DND-41 (cell line): Measurements from ENCODE around the gene ZFAND6.

Experiments
- ATAC-seq: fragments of 200-7000 bp; cut with Tn5 transposase; 3 replicates; pipeline ENCODE4 v1.9.1; 2021; ENCODE audit warnings: low read depth; ENCODE audit not compliant: insufficient read depth
- DNase-seq: peaks from one replicate; pipeline ENCODE4 v3.0.0-alpha.2; 2020
- H2AFZ ChIP-seq: 2 replicates; pipeline ENCODE4 v1.6.0; 2012; ENCODE audit warnings: low read depth, low read length
- H3K27ac ChIP-seq: 2 replicates; pipeline ENCODE4 v1.5.1; 2012; ENCODE audit warnings: low read length, inconsistent platforms
- H3K27me3 ChIP-seq: fragments of 200-600 bp; sonication (generic); 2 replicates; pipeline ENCODE4 v1.6.0; 2012; ENCODE audit warnings: low read length, mild to moderate bottlenecking, inconsistent platforms; ENCODE audit not compliant: insufficient read depth, poor library complexity
- H3K36me3 ChIP-seq: 2 replicates; pipeline ENCODE4 v1.5.1; 2012; ENCODE audit warnings: low read length, inconsistent platforms; ENCODE audit not compliant: insufficient read depth
- H3K4me1 ChIP-seq: 2 replicates; pipeline ENCODE4 v1.5.1; 2012; ENCODE audit warnings: mild to moderate bottlenecking, low read length; ENCODE audit not compliant: insufficient read depth
- H3K4me2 ChIP-seq: 2 replicates; pipeline ENCODE4 v1.6.0; 2012; ENCODE audit warnings: mild to moderate bottlenecking, moderate library complexity, low read length, inconsistent platforms; ENCODE audit not compliant: insufficient read depth
- H3K4me3 ChIP-seq, 2 experiments: fragments of 200-600 bp in 1 of 2; shearing (Covaris generic) in 1 of 2; 2 replicates each; pipeline ENCODE4 v1.5.1; 2012 to 2016; ENCODE audit warnings: inconsistent platforms in 2 of 2, low read length in 2 of 2, mild to moderate bottlenecking in 2 of 2, low read depth in 1 of 2, moderate library complexity in 1 of 2
- H3K79me2 ChIP-seq: 2 replicates; pipeline ENCODE4 v1.6.0; 2012; ENCODE audit warnings: low read length, inconsistent platforms; ENCODE audit not compliant: insufficient read depth
- H3K9ac ChIP-seq: 2 replicates; pipeline ENCODE4 v1.6.0; 2012; ENCODE audit warnings: low read depth, mild to moderate bottlenecking, inconsistent platforms, low read length, moderate library complexity
- H3K9me3 ChIP-seq: 2 replicates; pipeline ENCODE4 v1.5.1; 2012; ENCODE audit warnings: low read length, moderate library complexity, mild to moderate bottlenecking, inconsistent platforms; ENCODE audit not compliant: insufficient read depth, severe bottlenecking
- H4K20me1 ChIP-seq: 2 replicates; pipeline ENCODE4 v1.6.0; 2012; ENCODE audit warnings: low read length; ENCODE audit not compliant: insufficient read depth
- EZH2 ChIP-seq: IDR thresholded peaks from 3 replicates; pipeline ENCODE4 v1.6.1; 2012; ENCODE audit warnings: borderline replicate concordance, low read depth, mild to moderate bottlenecking, moderate library complexity, low read length, inconsistent platforms; ENCODE audit not compliant: severe bottlenecking
- TF ChIP-seq, protein P1 (sequence below): IDR thresholded peaks from 2 replicates; pipeline ENCODE4 v1.5.1; 2012; ENCODE audit warnings: borderline replicate concordance, low read length, moderate library complexity, mild to moderate bottlenecking; ENCODE audit not compliant: poor library complexity, severe bottlenecking; ENCODE audit errors: extremely low read depth

ZFAND6 gene

DNA sequence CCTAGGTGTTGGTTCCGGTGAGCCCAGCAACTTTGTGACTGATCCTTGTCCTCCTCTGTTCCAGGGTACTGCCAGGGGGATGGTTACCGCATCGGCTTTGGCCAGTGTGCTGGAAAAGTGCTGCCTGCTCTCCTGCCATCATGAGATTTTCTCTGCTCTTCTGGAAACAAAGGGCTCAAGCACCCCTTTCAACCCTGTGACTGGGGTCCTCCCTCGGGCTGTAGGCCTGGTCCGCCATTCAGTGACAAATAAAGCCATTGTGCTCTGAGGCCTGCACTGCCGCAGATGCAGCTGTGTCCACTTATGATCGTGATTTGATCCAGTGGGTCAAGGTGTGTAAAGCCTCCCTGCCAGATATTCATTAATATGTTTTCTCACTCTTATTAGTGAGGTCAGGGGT, 126.6 kb downstream of the ZFAND6 start:
- no peak overlapping the region for H3K9ac ChIP-seq
- H2AFZ ChIP-seq, result no peak overlapping the region
- DNase-seq (no peak), ATAC-seq (no peak)
- H3K79me2 ChIP-seq, result no peaks in the 10 kb centered on the region
- H3K27ac ChIP-seq, result no peak overlapping the region
- no peaks in the 10 kb centered on the region for H4K20me1 ChIP-seq
- TF ChIP-seq, protein P1, sequence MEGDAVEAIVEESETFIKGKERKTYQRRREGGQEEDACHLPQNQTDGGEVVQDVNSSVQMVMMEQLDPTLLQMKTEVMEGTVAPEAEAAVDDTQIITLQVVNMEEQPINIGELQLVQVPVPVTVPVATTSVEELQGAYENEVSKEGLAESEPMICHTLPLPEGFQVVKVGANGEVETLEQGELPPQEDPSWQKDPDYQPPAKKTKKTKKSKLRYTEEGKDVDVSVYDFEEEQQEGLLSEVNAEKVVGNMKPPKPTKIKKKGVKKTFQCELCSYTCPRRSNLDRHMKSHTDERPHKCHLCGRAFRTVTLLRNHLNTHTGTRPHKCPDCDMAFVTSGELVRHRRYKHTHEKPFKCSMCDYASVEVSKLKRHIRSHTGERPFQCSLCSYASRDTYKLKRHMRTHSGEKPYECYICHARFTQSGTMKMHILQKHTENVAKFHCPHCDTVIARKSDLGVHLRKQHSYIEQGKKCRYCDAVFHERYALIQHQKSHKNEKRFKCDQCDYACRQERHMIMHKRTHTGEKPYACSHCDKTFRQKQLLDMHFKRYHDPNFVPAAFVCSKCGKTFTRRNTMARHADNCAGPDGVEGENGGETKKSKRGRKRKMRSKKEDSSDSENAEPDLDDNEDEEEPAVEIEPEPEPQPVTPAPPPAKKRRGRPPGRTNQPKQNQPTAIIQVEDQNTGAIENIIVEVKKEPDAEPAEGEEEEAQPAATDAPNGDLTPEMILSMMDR, result no peak
- no peak for TF ChIP-seq EZH2
- H3K4me3 ChIP-seq, result no peak overlapping the region
- no peaks in the 10 kb centered on the region for H3K9me3 ChIP-seq
- H3K27me3 ChIP-seq, result no peaks in the 10 kb centered on the region
- H3K4me2 ChIP-seq, result no peak overlapping the region
- H3K36me3 ChIP-seq, result no peaks in the 10 kb centered on the region; the same call in 1 of the 2 replicates
- H3K4me1 ChIP-seq, result no peaks in the 10 kb centered on the region

DNA sequence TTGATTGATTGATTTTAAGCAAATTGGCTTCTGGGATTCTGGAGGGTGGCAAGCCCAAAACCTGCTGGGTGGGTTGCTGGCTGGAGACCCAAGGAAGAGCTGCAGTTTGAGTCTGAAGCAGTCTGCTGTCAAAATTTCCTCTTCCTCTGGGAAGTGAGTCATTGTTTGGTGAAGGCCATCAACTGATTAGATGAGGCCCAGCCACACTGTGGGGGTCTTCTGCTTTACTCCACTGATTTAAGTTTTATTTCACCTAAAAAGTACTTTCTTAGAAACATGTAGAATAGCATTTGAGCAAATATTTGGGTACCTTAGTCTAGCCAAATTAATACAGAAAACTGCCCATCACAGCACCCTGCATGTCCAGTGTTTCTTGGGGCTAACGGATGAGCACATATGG, 127.1 kb downstream of the ZFAND6 start:
- Histone ChIP-seq H3K4me2 (no peak overlapping the region), H3K79me2 (no peaks in the 10 kb centered on the region), H3K4me3 (no peak overlapping the region), H3K9me3 (no peaks in the 10 kb centered on the region), H3K27ac (no peak overlapping the region), H3K9ac (no peak overlapping the region), H4K20me1 (no peaks in the 10 kb centered on the region), H3K36me3 (no peaks in the 10 kb centered on the region; the same call in 1 of the 2 replicates), H3K4me1 (no peaks in the 10 kb centered on the region), H3K27me3 (no peaks in the 10 kb centered on the region), H2AFZ (no peak overlapping the region)
- DNase-seq (no peak), ATAC-seq (no peak)
- TF ChIP-seq, protein P1, result no peak
- TF ChIP-seq EZH2, result no peak
